ENCODE measurements around the gene AFAP1. TPM values are rescaled to one million over a fixed set of nuclear protein-coding genes. Genes with fewer than 3 reads are reported as not detected.

The AFAP1 gene
- total and polyA plus RNA-seq, 2 of the 4 experiments (the other 2 are of a cell fraction): 48.2 to 80.9 TPM

- no peak overlapping the region for H3K4me3 ChIP-seq (ENCODE audit: insufficient read depth, low read depth, low read length)
- no peak overlapping the region for H3K27ac ChIP-seq (ENCODE audit: insufficient read depth, low read length)
- ChIA-PET POLR2A (ENCODE audit: unreplicated experiment) (no interaction called here), CTCF (interaction anchor here (0.7 kb wide), 1 partner anchor 8 kb away, joined by 3 read pairs; no protein-coding TSS in a partner anchor)
- no peak overlapping the region for H2AFZ ChIP-seq (replicated peaks; ENCODE audit: low read length, poor library complexity)
- no peak overlapping the region for H2BK15ac ChIP-seq (ENCODE audit: low read depth, low read length)
- H2BK120ac ChIP-seq (ENCODE audit: low read depth, low read length): no peak overlapping the region
- no CpG with 5 or more reads among the region's 1 CpG for WGBS, 2 experiments (ENCODE audit: extremely low coverage in 2 of 2, insufficient read length in 1 of 2)
- H2AK5ac ChIP-seq (ENCODE audit: low read depth, low read length): no peak overlapping the region
- H3K4me1 ChIP-seq (ENCODE audit: control insufficient read depth, insufficient read depth, low read length): no peaks in the 10 kb centered on the region
- no TSS peak for BruUV-seq (replicated peaks)
- no peak overlapping the region for H2AK9ac ChIP-seq (replicated peaks; ENCODE audit: low read depth, low read length, poor library complexity)
- ATAC-seq (ENCODE audit: low read depth): no peak
- dilution Hi-C loops (cut with HindIII; ENCODE audit: low sequenced_read_pairs, unreplicated experiment): no loop called here
- no peaks in the 10 kb centered on the region for H3K79me1 ChIP-seq (ENCODE audit: low read depth in 1 of 2, low read length in 2 of 2)
- no peak overlapping the region for H3K14ac ChIP-seq (replicated peaks; ENCODE audit: low read depth, low read length)
- H3K4ac ChIP-seq (ENCODE audit: low read depth, low read length): no peak overlapping the region
- H3K27me3 ChIP-seq (ENCODE audit: control insufficient read depth, insufficient read depth, low read length): peaks cover 15% of the 10 kb centered on the region
- no peak overlapping the region for H4K8ac ChIP-seq (ENCODE audit: low read depth in 2 of 2, low read length in 2 of 2)
- H3K9me1 ChIP-seq (ENCODE audit: insufficient read depth, low read length): no peaks in the 10 kb centered on the region
- no peak overlapping the region for H2BK20ac ChIP-seq (ENCODE audit: low read depth, low read length)
- no peak overlapping the region for H4K5ac ChIP-seq (ENCODE audit: low read depth, low read length)
- no peaks in the 10 kb centered on the region for H4K20me1 ChIP-seq (ENCODE audit: insufficient read depth, low read length)
- in situ Hi-C loops (cut with MboI; ENCODE audit: low sequenced_read_pairs): loop anchor here (10.0 kb wide), 1 partner anchor 533 kb away; the partner anchor contains the start of gene SORCS2
- H3K56ac ChIP-seq (ENCODE audit: extremely low read depth, insufficient read depth, low read length): no peak overlapping the region
- H3K9ac ChIP-seq (ENCODE audit: low read depth, low read length): no peak overlapping the region
- no peak overlapping the region for H3K4me2 ChIP-seq (ENCODE audit: low read depth, low read length)
- H3K18ac ChIP-seq (ENCODE audit: low read depth, low read length): no peak overlapping the region
- no peak overlapping the region for H2BK5ac ChIP-seq (ENCODE audit: low read depth, low read length, poor library complexity, severe bottlenecking)
- no peaks in the 10 kb centered on the region for H3K9me3 ChIP-seq (ENCODE audit: control insufficient read depth, insufficient read depth, low read length)
- TF ChIP-seq FOS (IDR thresholded peaks at IDR 0.05; ENCODE audit: low read depth, low read length) (no peak), RAD21 (IDR thresholded peaks at IDR 0.05; ENCODE audit: low read length) (no peak), POLR2A (IDR thresholded peaks at IDR 0.05; ENCODE audit: low read depth, low read length) (no peak)
- H3K36me3 ChIP-seq (ENCODE audit: control insufficient read depth, insufficient read depth, low read length): no peaks in the 10 kb centered on the region
- H3K23ac ChIP-seq (ENCODE audit: low read depth, low read length): no peak overlapping the region
- no peak for DNase-seq
- intact Hi-C loops (cut with micrococcal nuclease): no loop called here
- no peak overlapping the region for H4K91ac ChIP-seq (ENCODE audit: insufficient read depth, low read depth, low read length)
These were observed 211.9 kb downstream of the AFAP1 start for GRCh38 chr4:7727749-7728148.

Measured in IMR-90 (cell line).